ENCODE data around the gene MRPL3.

DNA sequence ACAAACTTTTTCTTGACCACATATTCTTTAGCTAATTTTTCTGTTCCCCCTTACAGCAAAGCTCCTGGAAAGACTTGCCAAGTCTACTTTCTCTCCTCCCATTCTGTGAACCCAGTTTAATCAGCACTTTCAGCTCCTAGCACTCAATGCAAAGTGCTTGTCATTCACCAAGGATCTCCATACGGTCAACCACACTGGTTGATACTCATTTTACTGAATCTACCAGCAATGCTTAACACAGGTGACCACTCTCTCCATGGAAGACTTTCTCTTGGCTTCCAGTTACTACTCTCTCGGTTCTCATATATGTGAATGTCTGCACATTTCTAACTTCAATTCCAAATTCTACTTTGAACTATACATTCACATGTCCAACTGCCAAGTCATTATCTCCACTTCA, 11.7 kb downstream of the MRPL3 start:
- no peak for TF ChIP-seq POLR2A (IDR thresholded peaks at IDR 0.05)
- TF ChIP-seq, protein P1, sequence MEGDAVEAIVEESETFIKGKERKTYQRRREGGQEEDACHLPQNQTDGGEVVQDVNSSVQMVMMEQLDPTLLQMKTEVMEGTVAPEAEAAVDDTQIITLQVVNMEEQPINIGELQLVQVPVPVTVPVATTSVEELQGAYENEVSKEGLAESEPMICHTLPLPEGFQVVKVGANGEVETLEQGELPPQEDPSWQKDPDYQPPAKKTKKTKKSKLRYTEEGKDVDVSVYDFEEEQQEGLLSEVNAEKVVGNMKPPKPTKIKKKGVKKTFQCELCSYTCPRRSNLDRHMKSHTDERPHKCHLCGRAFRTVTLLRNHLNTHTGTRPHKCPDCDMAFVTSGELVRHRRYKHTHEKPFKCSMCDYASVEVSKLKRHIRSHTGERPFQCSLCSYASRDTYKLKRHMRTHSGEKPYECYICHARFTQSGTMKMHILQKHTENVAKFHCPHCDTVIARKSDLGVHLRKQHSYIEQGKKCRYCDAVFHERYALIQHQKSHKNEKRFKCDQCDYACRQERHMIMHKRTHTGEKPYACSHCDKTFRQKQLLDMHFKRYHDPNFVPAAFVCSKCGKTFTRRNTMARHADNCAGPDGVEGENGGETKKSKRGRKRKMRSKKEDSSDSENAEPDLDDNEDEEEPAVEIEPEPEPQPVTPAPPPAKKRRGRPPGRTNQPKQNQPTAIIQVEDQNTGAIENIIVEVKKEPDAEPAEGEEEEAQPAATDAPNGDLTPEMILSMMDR (IDR thresholded peaks at IDR 0.05) = no peak
